SIG-M5 treated with dmso at 0.1 percent for 504 hours (cell line): ENCODE results near the gene KDM4B.

Experiments
- DNase-seq: peaks from one replicate; lab custom pipeline; 2025; ENCODE audit not compliant: unreplicated experiment; lab: John Stamatoyannopoulos, UW

KDM4B gene

DNA sequence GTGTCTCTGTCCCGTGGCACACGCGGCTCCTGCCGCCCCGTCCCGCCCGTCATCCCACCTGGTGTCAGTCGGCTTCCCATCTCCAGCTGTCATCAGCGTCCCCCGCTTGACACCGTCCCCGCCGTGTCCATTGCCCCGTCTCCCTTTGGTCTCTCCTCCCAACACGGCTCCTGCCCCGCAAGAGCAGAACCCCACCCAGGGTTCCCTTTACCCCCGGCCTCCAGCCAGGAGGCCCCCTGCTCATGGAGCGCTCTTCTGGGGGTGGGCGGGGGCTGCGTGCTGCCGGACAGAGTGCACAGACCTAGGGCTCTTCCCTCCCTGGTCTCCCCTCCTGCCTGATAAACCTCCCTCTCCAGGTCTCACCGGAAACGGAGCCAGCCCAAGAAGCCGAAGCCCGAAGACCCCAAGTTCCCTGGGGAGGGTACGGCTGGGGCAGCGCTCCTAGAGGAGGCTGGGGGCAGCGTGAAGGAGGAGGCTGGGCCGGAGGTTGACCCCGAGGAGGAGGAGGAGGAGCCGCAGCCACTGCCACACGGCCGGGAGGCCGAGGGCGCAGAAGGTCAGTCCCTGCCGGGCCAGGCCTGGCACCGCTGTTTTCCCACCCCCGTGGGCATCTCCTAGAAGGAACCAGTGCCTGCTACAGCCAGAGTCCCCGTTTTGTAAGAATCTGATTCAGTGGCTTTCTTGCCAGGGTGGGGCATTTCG lies 150.5 kb downstream of the KDM4B start:
- DNase-seq, result no peak

DNA sequence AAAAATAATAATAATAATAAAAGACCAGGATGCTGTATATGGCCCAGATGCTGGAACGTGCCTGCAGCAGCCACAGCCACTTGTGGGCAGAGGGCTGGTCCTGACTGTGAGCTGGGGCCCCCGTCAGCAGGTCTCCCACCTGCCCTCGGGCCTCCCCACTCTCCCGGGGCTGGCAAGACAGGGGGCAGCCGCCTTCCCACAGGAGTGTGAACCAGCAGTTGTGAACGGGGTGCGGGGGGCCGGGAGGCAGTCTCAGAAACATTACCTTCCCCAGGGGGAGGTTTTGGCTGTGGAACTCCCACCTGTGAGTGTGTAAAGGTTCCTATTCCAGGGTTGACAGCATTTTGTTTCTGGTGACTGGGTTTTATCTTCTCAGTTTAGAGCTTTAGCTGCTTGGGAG lies 151.4 kb downstream of the KDM4B start:
- no peak for DNase-seq

DNA sequence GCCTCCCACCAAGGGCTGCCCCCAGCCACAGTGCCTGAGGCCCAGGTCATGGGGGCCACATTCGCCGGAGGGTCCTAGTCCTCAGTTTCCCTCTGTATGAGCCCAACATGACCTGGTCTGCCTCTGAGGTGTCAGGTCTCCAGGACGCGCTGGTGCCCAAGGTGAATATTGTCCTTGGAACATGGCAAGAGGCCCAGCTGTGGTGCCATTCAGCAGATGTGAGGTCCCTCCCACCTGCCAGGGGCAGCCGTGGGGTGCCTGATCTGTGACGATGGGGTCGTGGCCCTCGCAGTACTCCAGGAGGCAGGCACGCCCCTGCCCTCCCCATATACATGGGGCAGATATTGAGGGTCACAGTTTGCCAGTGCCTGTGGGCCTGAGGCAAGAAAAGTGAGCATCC lies 151.9 kb downstream of the KDM4B start:
- DNase-seq, result no peak

DNA sequence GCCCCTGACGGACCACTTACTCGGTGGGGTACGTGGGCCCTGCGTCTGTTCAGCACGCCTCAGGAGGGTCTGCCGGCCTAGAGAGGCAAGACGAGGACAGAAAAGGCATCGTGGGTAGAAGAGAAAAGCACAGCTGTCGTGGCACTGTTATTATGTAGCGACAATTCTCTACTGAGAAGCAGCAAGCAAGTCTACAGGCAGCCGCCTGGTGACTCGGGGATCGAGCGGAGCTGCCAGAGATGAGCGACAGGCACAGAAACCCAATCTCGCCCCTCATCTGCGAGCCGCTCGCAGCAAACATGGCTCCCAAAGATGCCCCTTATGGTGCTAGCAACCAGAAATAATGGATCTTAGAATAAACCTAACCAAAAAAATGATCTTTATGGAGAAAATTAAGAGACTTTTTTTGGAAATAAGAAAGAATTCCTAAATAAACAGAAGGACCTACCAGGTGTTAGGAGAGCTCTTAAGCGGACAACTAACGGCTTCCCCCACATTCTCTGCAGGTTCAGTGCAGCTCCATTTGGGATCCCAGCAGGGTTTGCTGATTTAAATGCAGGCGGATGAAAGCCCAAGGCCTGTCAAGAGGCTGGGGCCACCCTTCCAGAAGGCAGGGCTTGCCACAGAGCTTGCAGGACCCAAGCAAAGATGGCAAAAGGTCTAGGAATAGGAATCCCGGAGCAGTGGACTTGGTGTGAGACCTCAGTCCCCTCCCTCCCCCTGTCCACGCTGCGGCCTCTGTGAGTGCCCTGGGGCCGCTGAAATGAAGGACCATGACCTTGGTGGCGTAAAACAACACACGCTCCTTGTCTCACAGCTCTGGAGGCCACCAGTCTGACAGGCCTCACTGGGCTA lies 152.6 kb downstream of the KDM4B start:
- DNase-seq, result no peak

DNA sequence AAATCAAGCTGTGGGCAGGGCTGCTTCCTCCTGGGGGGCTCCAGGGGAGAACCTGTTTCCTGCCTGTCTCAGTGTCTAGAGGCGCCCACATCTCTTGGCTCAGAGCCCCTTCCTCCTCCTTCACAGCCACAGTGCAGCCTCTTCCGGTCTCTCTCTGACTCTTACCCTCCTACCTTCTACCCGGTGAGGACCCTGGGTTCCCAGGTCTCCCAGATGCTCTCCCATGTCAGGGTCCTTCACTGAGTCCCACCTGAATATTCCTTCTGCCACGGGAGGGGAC lies 153.1 kb downstream of the KDM4B start:
- DNase-seq, result no peak

DNA sequence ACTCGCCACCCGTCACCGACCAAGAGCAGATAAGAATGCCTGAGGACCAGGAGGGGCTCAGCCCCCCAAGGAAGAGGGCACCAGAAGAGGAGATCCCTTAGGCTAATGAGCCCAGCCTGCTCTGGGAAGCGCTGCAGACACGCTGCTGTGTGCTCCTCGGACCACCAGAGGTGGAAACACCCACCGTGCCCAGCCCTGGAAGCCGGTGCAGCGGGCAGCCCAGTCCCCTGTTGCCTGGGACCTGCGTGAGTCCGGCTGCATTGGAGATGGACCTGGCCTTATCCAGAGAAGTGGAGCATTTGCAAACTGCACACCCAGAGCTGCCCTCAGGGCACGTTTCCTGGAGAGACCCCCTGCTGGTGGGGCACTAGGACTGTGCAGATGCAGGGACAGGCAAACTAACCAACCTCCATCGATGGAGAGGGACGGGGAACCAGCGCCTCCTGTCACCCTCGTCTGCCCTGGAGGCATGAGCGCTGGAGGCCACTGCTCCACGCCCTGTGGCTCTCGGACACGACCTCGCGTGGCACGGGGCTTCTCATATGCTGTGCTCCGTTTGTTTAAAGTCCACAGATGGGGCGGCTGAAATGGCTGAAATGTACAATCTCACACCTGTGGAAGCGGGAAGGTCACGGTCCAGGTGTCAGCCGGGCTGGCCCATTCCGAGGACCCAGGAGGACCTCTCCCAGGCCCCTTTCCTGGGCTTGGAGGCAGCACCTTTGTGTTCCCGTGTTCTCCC lies 153.9 kb downstream of the KDM4B start:
- no peak for DNase-seq

DNA sequence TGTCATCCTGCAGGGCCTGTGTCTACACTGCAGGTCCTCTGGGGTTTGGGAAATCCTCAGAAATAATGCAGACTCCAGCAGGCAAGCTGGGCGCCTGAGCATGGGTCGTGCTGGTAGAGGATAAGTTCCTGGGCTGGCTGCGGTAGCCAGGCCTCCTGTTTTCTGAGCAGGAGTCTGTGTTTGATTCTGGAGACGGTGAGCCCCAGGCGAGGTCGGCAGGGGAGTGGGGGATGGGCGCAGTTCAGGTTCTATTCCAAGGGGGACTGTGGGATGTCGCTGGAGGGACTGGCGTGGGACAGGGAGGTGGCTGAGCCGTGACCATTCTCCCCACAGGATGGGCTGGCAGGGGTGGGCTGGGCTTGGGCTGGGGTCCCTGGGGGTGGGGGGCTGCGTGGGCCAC lies 154.7 kb downstream of the KDM4B start:
- DNase-seq, result no peak

DNA sequence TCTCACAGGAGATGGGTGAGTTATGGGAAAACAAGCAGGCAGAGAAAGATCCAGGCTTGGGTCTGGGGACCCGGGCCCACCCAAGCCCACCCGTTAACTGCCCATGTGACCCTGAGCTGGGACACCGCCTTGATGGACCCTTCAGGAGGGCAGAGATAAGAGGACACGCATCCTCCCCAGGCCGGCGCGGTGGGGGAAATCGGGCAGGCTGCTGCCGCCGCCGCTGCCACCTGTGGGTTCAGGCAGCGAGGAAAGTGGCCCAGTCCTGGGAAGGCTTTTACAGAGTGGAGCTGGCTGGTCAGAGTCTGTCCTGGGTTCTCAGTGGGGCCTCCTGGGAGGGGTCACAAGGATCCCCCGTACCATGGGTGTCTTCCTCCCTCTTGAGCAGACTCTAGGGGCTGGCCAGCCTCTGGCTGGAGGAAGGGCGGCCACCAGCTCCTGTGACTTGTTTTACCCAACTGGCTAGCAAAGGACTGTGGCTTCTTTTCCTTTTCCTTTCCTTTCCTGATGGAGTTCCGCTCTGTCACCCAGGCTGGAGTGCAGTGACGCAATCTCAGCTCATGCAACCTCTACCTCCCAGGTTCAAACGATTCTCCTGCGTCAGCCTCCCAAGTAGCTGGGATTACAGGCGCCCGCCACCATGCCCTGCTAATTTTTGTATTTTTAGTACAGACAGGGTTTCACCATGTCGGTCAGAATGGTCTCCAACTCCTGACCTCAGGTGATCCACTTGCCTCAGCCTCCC lies 155.4 kb downstream of the KDM4B start:
- DNase-seq, result no peak

DNA sequence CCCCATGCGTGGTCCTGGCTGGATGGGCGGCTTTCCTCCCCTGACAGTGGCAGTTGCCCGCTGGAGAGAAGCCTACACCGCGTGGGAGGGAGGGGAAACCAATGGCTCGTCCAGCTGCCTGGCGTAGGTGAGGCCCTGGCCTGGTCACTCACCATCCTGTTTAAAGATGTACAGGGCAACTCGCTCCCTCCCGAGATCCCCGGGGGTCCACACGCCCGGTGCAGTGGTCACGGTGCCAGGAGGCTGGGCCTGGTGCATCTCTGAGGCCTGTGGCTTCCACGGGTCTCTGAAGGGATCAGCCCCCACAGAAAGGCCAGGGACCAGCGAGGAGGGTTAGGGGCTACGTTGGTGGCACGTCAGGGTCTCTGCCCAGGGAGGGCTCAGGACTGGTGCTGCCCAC lies 156.5 kb downstream of the KDM4B start:
- DNase-seq, result no peak

DNA sequence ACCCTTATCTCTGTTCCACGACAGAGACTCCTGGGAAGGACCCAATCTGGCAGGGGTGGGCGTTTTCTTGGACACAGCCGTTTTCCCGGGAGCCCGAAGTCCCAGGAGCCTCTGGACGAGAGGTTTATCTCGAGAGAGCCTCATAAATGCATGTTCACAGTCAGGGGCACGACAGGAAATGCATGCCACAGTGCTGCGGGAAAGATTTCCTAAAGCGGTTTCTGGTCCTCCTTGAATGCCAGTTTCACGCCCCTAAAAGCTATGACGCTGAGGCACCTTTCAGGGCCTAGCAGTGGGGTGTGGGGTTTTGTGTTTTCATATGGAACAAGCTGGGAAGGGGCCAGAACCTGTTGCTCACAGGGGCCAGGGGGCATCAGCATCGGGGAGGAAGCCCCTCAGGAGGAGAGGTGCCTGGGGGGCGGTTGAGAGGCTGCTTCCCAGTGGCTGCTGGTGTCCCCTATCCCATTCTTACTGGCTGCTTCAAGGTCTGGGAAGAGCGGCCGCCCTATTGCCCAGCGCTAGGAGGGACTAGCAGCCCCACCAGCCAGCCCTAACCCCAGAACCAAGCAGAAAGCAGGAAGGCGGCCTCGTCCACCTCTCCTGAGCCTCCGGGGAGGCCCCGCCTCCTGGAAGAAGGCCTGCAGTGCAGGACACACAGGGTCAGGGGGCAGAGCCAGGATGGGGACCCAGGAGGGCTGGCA lies 157.0 kb downstream of the KDM4B start:
- DNase-seq, result no peak

DNA sequence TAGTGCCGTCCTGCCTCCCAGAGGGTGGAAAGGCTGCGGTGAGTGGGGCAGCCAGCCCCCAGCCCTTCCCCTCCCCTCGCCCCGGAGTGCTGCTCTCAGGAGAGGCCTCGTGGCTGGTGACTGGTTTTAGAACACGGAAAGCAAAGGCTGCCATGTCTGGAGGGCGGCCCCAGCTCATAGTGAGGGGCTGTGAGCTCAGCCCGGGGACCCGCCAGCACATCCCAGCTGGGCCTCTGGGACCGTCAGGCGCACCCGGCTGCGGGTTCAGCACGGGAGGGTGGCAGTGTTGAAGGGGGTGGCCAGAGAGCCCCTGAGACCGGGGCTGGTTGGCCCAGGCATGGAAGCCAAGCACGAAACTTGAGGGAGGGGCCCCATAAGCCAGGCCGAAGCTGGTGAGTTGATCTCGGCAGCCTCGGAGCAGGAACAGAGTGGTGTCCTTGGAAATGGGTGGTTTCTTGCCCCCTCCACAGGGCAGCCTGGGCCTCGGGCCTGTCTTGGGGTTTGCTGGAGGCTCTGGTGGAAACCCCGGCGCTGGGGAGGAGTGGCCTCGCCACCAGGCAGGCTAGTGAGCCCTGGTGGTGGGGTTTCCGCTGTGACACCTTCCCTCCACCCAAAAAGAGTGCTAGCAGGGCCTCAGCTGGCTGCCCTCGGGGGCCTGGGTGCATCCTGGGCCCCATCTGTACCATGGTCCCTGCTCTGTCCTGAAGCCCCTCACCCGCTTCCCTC lies 157.7 kb downstream of the KDM4B start:
- DNase-seq, result no peak

DNA sequence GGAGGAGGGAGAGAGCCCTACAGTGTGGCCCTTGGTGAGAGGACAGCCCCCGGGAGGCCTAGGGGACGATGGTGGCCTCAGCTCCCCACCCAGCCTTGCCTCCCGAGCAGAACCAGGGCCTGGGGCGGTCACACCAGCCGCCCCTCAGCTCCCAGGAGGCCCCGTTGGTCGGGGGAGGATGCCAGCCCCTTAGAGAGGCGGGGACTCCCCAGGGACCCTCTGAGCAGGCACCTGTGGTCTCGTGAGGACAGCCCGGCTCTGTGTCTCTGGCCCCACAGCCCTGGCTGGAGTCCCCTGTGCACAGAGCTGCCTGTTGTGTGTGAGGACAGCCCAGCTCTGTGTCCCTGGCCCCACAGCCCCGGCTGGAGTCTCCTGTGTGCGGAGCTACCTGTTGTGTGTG lies 158.8 kb downstream of the KDM4B start:
- no peak for DNase-seq

DNA sequence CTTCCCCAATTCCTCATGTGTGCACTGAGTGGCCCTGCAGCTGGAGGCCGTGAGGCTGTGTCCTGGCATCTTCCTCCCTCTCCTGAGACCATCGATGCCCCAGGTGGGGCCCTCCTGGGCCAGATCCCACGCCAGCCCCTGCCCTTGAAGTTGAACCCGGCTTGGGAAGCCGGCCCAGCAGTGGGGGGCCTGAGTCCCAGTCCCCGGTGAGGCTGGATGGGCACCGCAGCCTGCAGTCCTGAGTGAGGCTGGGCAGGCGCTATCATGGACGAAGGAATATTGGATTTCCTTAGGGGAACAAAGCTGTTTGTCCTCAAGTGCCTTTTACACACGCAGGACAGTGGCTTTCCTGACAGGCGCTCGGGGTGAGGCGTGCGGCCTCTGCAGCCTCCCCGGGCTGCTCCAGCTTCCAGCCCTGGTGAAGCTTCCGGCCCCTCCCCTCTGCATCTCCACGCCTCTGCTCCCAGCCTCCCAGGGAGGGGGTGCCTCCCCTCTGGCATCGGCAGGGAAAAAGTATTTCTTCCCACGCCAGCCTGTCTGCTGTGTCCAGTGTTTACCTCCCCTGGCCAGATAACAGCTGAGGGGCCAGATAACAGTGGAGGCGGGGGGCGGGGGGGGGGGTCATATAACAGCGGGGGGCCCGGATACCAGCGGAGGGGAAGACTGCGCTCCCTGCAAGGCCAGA lies 159.5 kb downstream of the KDM4B start:
- no peak for DNase-seq

DNA sequence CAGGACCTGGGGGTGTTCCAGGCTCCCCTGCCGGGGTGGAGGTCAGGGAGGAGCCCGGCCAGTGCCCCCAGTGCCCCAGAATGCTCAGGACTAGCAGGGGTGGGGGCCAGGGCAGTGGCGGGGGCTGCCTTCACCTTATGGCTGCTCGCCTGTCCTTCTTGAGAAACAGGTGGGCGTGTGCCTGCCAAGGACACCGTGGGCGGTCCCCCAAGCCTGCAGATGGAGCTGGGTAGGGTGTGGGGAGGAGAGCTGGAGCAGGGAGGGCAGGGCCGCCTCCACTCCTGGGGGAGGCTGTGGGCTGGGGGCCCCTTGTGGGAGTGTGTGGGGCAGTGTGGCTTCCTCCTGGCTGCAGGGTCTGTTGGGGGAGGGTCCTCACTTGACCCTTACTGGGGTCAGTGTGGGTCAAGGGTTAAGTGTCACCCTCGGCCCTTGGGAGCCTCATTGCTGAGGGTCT lies 160.1 kb downstream of the KDM4B start:
- DNase-seq, result no peak

DNA sequence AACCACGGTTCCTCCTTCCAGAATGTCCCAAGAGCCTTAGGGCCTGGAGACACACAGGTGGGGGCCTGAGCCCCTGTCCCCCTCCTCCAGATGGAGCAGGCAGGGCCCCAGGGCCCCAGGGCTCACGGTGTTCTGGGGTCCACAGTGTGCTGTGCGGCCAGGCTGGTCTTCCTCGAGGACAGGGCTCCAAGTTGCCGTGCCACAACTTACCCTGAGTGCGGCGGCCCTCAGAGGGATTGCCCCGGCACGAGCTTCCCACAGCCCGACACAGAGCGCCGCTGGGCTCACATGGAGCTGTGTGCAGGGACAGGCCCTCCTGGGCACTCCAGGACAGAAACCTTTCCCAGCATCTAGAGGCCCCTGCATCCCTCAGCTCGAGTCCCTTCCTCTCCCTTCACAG lies 160.8 kb downstream of the KDM4B start:
- DNase-seq, result no peak

DNA sequence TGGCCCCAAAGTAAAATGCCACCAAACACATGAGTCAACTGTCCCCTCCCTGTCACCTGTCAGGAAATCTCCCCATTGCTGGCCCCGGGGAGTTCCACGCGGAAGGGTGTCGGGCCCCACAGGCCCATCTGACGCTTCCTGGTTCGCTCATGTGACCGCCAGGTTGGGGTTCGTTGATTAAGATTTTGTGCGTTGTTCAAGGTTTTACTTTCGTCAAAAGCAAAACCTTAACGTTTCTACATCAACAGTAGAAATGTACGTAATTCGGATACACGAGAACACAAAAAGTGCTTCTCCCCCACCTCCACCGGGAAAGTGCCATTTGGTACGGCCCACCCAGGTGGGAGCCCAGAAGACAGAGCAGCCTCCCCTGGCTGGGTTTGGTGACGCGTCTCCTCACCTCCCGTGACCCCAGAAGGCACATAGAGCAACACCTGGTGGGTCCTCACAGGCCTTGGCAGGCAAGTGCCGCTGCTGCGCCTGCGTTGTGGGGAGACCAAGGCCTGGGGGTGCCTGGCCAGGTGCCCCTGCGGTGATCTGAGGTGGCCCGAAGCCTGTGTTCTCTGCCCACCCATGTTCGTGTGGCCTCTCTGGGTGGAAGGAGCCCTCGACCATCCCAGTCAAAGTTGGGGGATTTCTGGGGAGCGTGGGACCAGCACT lies 161.6 kb downstream of the KDM4B start:
- DNase-seq, result no peak

DNA sequence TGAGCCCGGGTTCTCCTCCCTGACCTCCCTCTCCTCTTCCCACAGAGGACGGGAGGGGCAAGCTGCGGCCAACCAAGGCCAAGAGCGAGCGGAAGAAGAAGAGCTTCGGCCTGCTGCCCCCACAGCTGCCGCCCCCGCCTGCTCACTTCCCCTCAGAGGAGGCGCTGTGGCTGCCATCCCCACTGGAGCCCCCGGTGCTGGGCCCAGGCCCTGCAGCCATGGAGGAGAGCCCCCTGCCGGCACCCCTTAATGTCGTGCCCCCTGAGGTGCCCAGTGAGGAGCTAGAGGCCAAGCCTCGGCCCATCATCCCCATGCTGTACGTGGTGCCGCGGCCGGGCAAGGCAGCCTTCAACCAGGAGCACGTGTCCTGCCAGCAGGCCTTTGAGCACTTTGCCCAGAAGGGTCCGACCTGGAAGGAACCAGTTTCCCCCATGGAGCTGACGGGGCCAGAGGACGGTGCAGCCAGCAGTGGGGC lies 162.2 kb downstream of the KDM4B start:
- no peak for DNase-seq

DNA sequence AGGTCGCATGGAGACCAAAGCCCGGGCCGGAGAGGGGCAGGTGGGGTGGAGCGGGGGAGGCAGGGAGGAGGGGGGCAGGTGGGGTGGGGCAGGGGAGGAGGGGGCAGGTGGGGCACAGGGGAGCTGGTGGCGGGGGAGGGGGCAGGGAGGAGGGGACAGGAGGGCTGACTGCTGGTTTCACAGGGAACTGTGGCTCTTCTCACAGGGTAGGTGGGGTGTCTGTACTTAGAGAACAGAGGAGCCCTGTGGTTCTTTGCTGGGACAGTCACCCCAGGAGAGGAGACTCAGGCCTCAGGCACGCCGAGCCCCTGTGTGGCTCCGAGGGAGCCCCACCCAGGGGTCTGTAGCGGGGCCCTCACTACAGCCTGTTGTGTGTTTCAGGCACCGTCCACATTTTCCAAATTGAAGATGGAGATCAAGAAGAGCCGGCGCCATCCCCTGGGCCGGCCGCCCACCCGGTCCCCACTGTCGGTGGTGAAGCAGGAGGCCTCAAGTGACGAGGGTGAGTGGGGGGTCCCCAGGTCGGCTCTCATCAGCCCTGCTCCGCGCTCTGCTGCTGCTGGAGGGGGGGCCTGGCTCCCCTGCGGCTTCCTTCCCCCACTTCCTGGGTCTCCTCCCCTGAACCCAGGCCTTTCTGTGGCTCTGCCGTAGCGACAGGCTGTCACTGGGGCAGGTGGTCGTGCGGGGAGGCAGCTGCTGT lies 162.7 kb downstream of the KDM4B start:
- DNase-seq, result no peak
